Frontal cortex (tissue), 4 donors: ENCODE data around the gene PTX4. TPM values are rescaled to one million over a fixed set of nuclear protein-coding genes. Genes with fewer than 3 reads are reported as not detected.
"Not testable (repeated sequence)": the region's sequence is repeated elsewhere in the genome, so short reads cannot be mapped to it uniquely, and the experiment has no call there.

ENCODE experiments used
- DNase-seq, 2 donors: peaks; one replicate each; pipeline ENCODE4 v3.0.0; 2012; ENCODE audit warnings: low spot score in 2 of 2
- FAIRE-seq: peaks from 2 replicates; lab custom pipeline; 2012; peaks lifted over from hg19 to GRCh38; lab: Jason Lieb, UNC
- total RNA-seq: library from RNA; depleted of rRNA; stranded (reverse); fragments of >200 nt; gene quantifications from one replicate; pipeline ENCODE4 v1.2.3, GENCODE V29; 2014
- donor health status: control.
- donor health status: control.
- donor health status: control.

The PTX4 gene
- total RNA-seq, 1 donor from 2014 or later = not detected

DNA sequence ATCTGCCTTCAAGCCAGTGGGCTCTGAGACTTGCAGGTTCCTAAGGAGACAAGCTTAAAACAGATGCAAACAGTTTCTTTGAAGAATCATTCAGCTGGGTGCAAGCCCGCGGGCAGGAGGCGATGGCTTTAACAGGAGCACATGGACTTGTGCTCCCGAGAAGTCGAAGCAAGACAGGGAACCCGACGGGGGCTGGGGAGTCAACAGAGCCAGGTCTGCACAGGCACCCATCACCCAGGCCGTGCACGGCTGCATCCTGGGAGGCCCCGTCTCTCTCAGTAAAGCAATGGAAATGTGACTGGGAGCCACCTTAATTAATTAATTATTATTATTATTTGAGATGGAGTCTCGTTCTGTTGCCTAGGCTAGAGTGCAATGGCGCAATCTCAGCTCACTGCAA, 333 bp upstream of the PTX4 start:
- DNase-seq (no peak), FAIRE-seq (no peak)

DNA sequence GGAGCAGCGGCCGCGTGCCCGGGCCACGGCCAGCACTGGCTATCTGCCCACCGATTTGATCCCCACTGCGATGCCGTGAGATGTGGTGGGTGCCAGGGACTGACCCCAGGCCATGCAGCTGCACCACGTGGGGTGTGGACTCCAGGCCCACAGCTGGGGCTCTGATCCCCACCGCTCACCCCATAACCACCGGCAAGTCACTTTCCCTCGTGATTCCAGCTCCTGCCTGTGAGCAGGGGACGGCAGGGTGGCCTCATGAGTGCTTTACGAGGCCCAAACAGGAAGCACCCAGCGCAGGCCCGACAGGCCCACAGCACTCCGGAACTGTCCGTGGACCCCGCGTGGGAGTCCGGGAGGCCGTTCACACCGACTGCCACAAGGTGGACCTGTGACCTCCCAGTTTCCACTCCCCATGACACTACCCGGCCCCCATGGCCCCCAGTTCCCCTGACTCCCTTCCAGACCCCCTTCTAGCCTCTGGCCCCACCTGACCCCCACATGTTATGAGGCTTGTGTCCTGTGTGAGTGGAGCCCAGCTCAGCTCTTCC, 616 bp downstream of the PTX4 start:
- FAIRE-seq (no peak), DNase-seq (no peak)

DNA sequence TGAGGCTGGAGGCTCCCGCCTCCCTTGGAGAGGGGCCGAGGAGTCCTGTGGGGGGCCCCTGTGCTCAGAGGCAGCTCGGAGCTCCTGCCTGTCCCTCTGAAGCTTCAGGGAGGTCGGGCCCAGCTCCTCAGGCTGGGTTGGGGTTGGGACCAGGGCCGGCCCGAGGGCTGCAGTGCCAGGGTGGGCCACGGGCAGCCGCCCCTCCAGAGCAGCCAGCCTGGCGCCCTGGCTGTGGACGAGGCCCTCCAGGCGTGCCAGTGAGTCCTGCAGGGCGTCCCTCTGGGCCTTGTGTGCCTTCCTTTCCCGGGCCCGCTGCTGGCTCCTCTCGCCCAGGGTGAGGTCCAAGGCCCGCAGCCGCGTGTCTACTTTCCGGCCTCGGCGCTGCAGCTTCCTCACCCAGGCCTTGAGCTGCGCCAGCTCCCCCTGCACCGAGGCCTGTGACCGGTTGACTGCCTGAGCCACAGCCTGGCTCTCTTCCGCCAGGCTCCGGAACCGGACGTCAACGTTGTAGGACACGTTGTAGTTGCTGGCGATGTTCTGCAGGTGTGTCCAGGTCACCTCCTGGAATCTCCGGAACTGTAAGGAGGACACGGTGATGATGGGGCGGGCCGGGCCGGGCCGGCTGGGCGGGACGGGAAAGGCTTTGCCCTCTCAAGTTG, 1.2 kb downstream of the PTX4 start:
- no peak for DNase-seq
- no peak for FAIRE-seq

DNA sequence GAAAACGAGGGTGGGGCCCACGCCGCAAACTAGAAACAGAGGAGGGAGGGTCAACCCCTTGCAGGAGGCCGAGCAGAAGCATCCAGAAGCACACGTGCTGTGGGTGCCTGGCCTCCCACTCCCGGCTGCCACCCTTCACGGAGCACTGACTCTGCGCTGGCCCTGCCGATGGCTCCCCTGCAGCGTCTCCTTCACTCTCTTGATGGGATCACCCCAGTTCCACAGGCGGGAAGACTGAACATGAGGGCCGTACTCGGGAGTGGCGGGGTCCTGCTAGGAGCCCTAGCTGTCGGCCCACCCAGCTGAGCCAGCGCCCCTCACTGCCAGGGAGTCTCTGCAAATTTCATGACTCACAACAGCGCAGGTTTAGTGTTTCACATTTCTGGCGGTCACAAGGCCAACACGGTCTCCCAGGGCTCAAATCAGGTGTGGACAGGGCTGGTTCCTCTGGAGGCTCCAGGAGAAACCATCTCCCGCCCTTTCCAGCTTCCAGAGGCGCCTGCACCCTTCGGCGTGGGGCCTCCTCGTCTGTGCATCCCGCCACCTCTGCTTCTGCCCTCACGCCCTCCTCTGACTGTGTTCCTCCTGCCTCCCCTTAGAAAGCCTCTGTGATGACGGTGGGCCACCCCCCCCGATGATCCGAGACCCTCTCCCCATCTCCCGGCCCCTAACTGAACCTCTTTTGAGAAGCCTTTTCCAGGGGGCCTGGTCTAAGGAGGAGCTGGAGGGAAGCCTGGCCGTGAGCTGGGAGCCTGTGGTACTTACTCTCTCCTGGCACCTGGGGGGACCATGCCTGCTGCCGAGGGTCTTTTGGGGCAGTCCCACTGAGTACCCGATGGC, 2.0 kb downstream of the PTX4 start:
- DNase-seq (no peak), FAIRE-seq (no peak)

DNA sequence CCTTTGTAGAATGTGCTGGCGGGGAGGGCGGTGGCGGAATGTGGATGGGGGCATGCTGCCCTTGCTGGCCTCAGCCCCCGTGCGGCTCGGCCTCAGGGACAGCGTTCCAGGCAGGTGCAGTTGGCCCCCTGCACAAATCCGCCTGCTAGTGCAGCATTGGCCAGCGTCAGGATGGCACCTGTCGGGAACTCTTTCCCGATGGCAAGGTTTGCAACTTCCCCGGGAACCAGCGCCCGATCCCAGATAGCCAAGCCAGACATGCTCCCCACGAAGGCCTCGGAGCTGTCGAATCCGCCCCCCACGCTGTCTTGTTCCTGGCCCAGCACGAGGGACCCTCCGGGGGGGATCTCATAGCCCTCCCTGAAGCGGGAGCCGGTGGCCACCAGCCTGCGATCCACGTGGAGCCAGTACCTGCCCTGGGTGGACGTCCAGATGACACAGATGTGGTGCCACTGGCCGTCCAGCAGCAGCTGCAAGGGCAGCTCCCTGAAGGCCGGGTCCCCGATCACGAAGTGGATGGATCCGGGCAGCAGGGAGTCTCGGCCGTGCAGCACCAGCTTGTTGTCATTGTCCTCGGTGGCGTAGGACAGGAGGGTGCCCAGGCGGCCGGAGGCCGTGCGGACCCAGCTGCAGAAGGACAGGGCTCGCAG, 2.8 kb downstream of the PTX4 start:
- DNase-seq = no peak
- no peak for FAIRE-seq

DNA sequence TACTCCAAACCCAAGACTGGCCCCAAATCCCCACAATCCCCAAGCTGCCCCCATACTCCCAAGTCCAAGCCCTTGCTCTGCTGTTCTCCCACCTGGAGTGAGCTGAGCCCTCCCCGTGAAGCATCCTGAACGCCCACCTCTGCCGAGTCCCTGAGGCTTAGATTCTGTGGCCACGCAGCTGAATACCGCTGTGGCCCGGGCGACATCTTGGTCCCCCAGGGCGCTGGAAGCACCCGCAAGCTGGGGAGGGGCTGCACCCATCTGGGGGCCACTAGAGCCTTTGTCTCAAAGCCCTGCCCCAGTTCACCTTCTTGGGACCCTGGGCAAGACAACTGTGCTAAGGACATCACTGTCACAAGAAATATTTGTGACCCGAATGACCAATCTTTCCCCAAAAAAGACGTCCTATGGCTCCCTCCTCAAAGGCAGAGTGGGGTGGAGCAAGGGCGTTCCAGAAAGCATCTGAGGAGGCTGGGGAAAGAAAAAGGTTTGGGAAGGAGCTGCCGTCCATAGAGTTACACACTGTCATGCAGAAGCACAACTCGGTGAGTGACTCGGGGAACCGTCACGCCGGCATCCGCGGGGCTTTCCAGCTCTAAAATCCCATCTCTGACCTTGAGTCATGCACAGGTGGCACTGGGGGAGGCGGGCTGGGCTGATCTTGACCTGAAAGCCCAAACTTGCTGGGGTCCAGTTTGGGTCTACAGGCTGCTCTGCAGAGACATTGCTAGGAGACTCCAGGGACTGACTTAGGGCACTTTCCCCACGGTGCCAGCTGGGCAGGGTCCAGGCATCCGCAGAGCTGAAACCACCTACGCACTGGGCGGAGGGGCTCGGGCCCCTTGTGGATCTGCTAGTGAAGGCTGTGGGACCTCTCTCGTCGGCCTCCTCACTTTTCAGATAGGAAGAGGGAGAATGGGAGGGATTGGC, 6.6 kb downstream of the PTX4 start:
- FAIRE-seq (no peak), DNase-seq (no peak)

DNA sequence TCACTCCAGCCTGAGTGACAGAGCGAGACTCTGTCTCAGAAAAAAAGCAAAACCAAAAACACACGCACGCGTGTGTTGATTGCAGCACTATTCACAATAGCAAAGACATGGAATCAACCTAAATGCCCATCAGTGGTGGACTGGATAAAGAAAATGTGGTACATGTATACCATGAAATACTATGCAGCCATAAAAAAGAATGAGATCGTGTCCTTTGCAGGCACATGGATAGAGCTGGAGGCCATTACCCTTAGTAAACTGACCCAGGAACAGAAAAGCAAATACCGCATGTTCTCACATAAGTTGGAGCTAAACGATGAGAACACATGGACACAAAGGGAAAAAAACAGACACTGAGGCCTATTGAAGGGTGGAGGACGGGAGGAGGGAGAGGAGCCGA, 9.8 kb downstream of the PTX4 start:
- not testable (repeated sequence) for DNase-seq, FAIRE-seq

DNA sequence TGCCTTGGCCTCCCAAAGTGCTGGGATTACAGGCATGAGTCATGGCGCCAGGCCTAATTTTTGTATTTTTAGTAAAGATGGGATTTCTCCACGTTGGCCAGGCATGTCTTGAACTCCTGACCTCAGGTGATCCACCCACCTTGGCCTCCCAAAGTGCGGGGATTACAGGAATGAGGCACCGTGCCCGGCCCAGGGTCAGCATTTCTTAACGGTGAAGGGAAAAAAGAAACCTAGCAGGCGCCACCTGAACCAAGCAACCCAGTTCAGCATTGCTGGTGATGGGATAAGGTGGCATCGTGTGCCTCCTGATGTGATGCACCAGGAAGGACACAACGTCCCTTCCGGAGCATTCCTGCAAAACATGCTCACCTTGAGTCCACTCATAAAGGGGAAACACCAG, 11.7 kb downstream of the PTX4 start:
- no peak for DNase-seq
- no peak for FAIRE-seq

DNA sequence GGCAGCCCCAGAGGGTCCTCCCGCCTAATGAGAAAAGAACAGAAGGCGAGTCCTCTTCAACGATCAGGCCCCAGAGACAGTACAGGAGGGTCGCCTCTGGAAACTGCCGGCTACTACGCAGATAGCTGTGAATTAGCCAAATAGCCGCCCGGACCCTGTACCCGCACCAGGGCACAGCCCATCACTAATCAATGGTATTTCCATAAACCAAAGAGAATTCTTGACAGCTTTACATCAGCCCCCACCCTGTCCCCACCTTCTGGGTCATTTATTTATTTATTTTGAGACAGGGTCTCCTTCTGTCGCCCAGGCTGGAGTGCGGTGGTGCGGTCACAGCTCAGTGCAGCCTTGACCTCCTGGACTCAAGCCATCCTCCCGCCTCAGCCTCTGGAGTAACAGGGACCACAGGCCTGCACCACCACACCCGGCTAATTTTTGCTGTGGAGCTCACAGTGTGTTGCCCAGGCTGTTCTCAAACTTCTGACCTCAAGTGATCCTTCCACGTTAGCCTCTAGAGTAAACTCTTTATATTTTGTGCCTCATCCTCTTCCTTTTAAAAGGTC, 13.1 kb downstream of the PTX4 start:
- no peak for FAIRE-seq
- no peak for DNase-seq

DNA sequence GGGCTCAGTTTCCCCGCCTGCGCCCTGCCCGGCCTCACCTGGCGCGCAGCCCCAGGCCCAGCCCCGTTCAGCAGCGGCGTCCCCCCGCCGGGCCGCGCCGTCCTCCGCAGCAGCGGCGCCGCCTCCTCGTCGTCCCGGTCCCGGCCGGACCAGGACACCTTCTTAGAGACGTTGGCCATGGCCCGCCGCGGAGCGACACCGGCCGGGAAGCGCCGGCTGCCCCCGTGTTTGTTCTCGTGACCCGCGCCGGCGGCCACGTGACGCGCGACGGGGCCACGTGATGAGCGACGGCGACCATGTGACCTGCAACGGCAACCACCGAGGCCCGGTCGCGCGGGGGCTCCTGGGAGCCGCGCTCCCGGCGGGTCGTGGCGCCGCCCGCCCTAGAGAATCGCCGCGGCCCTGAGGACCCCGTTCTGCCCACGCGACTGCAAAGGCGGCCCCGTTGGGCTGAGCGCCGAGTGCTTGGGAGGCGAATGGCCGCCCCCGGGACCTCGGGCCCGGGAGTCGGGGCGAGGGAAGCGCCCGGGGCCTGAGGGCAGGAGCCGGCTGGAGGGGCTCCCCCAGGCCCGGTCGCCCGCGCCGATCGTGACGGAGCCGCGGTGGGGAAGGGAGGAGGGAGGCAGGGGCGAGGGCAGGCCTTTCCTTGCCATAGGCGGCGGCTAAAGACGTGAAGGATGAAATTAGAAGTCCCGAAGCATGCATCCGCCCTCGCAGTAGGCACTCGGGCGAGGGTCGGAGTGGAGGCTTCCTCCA, 13.8 kb downstream of the PTX4 start, which contains the start of gene CLCN7:
Gene CLCN7, minus strand, starts transcription at position 233 of the 756 bp plus-strand sequence. Its CDS starts 54 bp downstream, at position 179.
- no peak for FAIRE-seq
- peak; percentile 99 to 100 for DNase-seq

DNA sequence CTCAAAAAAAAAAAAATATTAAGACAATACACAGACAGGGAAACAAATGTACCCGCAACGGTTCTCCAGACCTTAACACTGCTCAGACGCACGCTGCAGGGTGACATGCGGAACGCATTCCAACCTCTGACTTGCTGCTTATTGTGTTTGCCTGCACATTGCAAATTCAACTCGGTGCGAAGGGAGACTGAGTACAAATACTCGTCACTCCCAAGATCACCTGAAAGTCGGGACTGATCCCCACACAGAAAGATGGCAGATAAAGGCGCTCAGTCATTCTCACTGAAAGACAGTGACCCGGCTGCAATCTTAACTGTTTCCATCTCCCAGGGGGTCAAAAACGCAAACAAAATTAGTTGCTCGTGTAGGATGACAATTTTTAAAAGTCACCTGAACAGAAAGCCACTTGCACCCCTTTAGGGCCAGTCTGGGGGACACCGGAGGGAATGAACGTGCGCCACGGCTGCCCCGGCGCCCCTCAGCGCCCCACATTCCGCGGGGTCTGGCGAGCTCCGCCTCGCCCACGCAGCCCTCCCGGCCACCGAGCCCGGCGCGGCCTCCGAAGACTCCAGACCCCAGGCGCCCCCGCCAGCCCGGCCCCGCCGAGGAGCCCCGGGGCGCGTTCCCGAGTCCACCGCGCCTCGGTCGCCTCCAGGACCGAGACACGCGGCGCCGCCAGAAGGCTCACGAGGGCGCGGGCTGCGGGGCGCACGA, 14.5 kb downstream of the PTX4 start:
- DNase-seq = no peak
- FAIRE-seq = no peak

DNA sequence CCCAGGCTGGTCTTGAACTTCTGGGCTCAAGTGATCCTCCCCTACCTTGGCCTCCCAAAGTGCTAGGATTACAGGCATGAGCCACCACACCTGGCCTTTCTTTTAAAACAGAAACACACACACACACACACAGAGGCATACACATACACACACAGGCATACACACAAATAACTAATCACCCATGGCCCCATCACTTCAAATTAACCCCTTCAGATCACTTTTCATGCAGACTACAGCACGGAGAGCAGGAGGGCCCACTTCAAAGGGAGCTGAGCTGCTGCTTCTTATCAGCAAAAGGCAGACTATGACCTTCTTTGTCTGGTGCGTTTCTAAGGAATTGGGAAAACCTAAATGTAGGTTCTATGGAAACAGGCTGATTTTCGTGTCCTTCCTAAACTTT, 15.8 kb downstream of the PTX4 start:
- FAIRE-seq (no peak), DNase-seq (no peak)

DNA sequence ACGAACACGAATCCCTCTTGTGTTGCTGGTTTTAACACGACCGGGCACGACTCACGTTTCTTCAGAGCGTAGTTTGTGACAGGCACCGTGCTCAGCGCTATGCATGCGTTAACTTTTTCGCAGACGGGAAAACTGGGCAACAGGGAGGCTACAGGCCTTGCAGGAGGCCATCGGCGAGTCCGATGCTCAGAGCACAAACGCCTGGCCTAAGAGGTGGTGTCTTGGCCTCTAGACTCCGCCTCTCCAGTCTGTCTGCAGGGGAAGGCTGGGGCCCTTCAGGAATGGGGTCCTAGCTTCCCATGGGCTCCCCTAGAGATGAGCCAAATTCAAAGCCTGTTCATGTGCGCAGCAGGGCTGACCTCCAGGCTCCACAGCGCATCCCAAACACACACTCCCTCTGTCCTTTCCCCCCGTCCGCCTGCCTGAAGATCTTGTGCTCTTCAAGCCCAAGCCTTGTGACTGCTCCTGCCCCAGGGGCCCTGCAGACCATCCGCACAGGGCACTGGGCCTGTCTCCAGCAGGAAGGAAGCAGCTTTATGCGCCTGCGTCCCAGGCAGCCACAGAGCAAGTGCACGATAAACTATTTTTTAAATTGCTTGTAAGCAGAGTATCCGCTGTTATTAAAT, 17.1 kb downstream of the PTX4 start:
- DNase-seq = no peak
- FAIRE-seq = no peak

DNA sequence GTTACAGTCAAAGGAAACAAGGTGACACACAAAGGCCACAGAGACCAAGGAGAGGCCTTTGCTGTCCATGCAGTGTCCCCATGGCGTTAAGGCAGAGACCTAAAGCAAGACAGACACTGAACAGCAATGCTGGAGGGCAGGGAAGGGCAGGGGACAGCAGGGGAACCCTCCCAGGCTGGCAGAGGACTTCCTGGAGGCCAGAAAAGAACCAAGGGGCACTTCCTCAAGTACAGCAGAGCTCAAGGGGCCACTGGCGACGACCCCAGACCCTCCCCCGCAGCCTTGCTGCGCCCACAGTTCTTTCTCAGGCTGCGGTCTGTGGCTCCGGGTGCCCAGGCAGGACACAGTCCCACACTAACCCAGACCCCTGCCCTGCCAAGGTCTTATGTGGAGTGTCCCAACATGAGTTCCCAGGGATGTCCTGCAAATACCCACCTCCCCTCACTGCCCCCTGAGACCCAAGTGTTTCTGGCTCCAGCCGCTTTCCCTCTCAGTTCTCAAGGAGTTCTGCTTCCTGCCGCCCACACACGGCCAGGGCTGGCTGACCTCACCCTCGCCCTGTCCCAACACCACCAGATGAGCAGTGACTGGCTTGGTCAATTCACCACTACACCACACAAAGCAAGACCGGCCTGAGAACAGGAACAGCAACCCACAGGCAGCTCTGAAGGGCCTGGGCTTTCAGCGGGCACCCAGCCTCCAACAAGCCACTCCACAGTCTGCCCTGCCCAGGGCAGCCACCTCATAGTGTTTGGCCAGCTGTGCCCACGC, 18.1 kb downstream of the PTX4 start:
- FAIRE-seq = no peak

DNA sequence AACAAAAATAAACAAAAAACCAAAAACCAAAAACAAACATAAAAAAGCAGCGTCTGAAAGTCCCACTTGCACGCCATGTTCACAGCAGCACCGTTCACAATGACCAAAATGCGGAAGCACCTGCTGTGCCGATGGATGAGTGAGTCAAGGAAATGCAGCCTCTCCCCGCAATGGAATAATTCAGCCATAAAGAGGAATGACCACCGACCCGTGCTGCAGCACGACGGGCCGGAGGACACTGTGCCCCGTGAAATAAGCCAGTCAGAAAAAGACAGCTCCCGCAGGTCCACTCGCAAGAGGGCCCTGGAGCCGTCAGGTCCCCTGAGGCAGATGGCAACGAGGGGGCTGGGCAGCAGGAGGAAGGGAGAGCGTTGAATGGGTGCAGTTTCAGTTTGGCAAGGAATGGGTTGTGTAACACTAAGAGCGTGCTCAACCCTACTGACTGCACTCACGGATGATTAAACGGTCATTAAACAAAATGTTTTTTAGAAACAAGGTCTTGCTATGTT, 19.0 kb downstream of the PTX4 start:
- no peak for DNase-seq
- FAIRE-seq = no peak

More for the DNA sequence above, 18.1 kb downstream of the PTX4 start:
- DNase-seq = no peak

DNA sequence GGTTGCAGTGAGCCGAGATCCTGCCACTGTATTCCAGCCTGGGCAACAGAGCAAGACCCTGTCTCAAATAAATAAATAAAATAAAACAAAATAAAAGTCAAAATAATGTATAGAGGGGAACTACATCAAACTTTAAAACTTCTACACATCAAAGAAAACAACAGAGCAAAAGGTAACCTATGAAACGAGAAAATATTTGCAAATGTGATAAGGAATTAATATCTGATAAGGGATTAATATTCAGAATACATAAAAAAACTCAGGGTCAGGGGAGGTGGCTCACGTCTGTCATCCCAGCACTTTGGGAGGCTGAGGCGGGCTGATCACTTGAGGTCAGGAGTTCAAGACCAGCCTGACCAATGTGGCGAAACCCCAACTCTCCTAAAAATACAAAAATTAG, 19.6 kb downstream of the PTX4 start:
- not testable (repeated sequence) for DNase-seq, FAIRE-seq
